GM19099 (cell line): ENCODE results near the gene PARP16.

Experiments
- POLR2A ChIP-seq: IDR thresholded peaks from 3 replicates; pipeline ENCODE4 v1.6.1; 2011; ENCODE audit warnings: low read depth; ENCODE audit not compliant: insufficient read length; ENCODE audit errors: extremely low read depth

The PARP16 gene

GRCh38 chr15:65266469-65266868 is 20.2 kb downstream of the PARP16 start:
- no peak for TF ChIP-seq POLR2A

GRCh38 chr15:65264863-65265430 is 21.7 kb downstream of the PARP16 start:
- no peak for TF ChIP-seq POLR2A

- no peak for TF ChIP-seq POLR2A
These were observed 23.4 kb downstream of the PARP16 start for GRCh38 chr15:65263313-65263712.

GRCh38 chr15:65260968-65261367 is 25.7 kb downstream of the PARP16 start:
- no peak for TF ChIP-seq POLR2A

- TF ChIP-seq POLR2A = no peak
These were observed 27.3 kb downstream of the PARP16 start for GRCh38 chr15:65259367-65259797.

GRCh38 chr15:65258375-65259262 is 28.1 kb downstream of the PARP16 start:
- TF ChIP-seq POLR2A = no peak

GRCh38 chr15:65255486-65256140 is 31.1 kb downstream of the PARP16 start:
- no peak for TF ChIP-seq POLR2A

- TF ChIP-seq POLR2A = no peak
These were observed 31.9 kb downstream of the PARP16 start for GRCh38 chr15:65254758-65255157.

- no peak for TF ChIP-seq POLR2A
These were observed 32.3 kb downstream of the PARP16 start for GRCh38 chr15:65254356-65254755.

- no peak for TF ChIP-seq POLR2A
These were observed 37.0 kb downstream of the PARP16 start for GRCh38 chr15:65249641-65250040.

- TF ChIP-seq POLR2A = no peak
These were observed 38.0 kb downstream of the PARP16 start for GRCh38 chr15:65248511-65249255.

- no peak for TF ChIP-seq POLR2A
These were observed 39.7 kb downstream of the PARP16 start for GRCh38 chr15:65246939-65247338.

- no peak for TF ChIP-seq POLR2A
These were observed 40.5 kb downstream of the PARP16 start for GRCh38 chr15:65246026-65246714.

- TF ChIP-seq POLR2A = no peak
These were observed 41.4 kb downstream of the PARP16 start for GRCh38 chr15:65245096-65245856.
